Tibial artery (tissue), 4 donors: Measurements from ENCODE around the gene COPZ2.
A peak's percentile ranks its signal among the peaks of the same experiment; 100 is the strongest.
"Not testable (repeated sequence)": the region's sequence is repeated elsewhere in the genome, so short reads cannot be mapped to it uniquely, and the experiment has no call there.

Experiments used
- DNase-seq, 2 donors: peaks; one replicate each; pipeline ENCODE4 v3.0.0-alpha.2; 2019
- H3K27ac ChIP-seq, 2 donors: fragments of 200-600 bp; sonication (generic) in 1 of 2; 1 replicate in 1 of 2; 2 replicates in 1 of 2; pipeline ENCODE4 v1.5.1; 2018 to 2019; ENCODE audit warnings: mild to moderate bottlenecking in 1 of 2
- H3K27me3 ChIP-seq, 2 donors: fragments of 200-600 bp; sonication (generic) in 1 of 2; one replicate each; pipeline versions ENCODE4 v1.5.1 to v1.6.0; 2016 to 2019
- H3K36me3 ChIP-seq, 3 donors: fragments of 200-600 bp; sonication (generic) in 2 of 3; one replicate each; pipeline ENCODE4 v1.5.1; 2016 to 2019; ENCODE audit warnings: mild to moderate bottlenecking in 2 of 3
- H3K4me1 ChIP-seq, 4 donors: fragments of 200-600 bp; sonication (generic) in 2 of 4; 1 replicate in 3 of 4; 2 replicates in 1 of 4; pipeline ENCODE4 v1.5.1; 2016 to 2019
- H3K4me3 ChIP-seq, 2 donors: fragments of 200-600 bp; sonication (generic) in 1 of 2; 1 replicate in 1 of 2; 2 replicates in 1 of 2; pipeline ENCODE4 v1.5.1; 2018 to 2019; ENCODE audit warnings: mild to moderate bottlenecking in 2 of 2
- H3K9me3 ChIP-seq, 3 donors: fragments of 200-600 bp; sonication (generic) in 1 of 3; one replicate each; pipeline ENCODE4 v1.5.1; 2016 to 2019
- intact Hi-C: fragments of 100-400 bp; cut with DNase I; formaldehyde crosslinking; loops from one replicate; pipeline ENCODE4 v1.15.0; 2023; ENCODE audit warnings: low total_unique reads
- TF ChIP-seq, protein P1 (sequence below), 2 experiments: fragments of 200-600 bp in 1 of 2; fragments of 450-650 bp in 1 of 2; IDR thresholded peaks; one replicate each; pipeline ENCODE4 v1.5.1; 2017 to 2019; ENCODE audit warnings: antibody characterized with exemption in 2 of 2, mild to moderate bottlenecking in 1 of 2, moderate library complexity in 1 of 2

COPZ2 gene

GRCh38 chr17:48071654-48072053, 34.1 kb upstream of the COPZ2 start:
- Histone ChIP-seq H3K36me3 (peaks cover 28 to 76% (median 36%) of the 10 kb centered on the region in 3 donors), H3K27me3 (no peaks in the 10 kb centered on the region), H3K27ac (no peak overlapping the region), H3K4me1 (peaks cover 0 to 19% (median 4%) of the 10 kb centered on the region in 4 donors), H3K9me3 (no peaks in the 10 kb centered on the region), H3K4me3 (no peak overlapping the region)
- intact Hi-C loops, result no loop called here
- TF ChIP-seq, protein P1, sequence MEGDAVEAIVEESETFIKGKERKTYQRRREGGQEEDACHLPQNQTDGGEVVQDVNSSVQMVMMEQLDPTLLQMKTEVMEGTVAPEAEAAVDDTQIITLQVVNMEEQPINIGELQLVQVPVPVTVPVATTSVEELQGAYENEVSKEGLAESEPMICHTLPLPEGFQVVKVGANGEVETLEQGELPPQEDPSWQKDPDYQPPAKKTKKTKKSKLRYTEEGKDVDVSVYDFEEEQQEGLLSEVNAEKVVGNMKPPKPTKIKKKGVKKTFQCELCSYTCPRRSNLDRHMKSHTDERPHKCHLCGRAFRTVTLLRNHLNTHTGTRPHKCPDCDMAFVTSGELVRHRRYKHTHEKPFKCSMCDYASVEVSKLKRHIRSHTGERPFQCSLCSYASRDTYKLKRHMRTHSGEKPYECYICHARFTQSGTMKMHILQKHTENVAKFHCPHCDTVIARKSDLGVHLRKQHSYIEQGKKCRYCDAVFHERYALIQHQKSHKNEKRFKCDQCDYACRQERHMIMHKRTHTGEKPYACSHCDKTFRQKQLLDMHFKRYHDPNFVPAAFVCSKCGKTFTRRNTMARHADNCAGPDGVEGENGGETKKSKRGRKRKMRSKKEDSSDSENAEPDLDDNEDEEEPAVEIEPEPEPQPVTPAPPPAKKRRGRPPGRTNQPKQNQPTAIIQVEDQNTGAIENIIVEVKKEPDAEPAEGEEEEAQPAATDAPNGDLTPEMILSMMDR (IDR thresholded peaks at IDR 0.05), result no peak
- DNase-seq, result no peak

DNA sequence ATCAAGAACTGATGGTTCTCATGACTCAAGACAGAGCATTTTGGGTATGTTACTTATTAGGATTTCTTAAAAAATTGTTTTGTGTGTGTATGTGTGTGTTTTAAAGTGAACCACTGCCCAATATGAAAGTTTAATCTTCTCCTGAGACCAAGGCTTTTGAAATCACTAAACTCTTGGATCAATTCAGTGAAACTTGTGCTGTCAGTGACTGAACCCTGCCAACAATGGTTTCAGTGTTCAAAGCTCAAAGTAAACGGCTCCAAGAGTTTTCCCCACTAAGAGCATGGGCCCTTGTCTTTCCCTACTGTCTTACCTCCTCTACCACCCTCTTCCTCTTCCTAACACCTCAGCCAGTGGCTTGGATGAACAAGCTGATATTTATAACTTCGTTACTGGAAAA, 32.6 kb upstream of the COPZ2 start:
- intact Hi-C loops, result no loop called here

GRCh38 chr17:48068491-48068961, 30.9 kb upstream of the COPZ2 start:
- intact Hi-C loops, result no loop called here
- peaks cover 19 to 71% (median 38%) of the 10 kb centered on the region in 3 donors for H3K36me3 ChIP-seq

More for the DNA sequence above, 32.6 kb upstream of the COPZ2 start:
- Histone ChIP-seq H3K4me3 (no peak overlapping the region), H3K9me3 (no peaks in the 10 kb centered on the region), H3K27ac (no peak overlapping the region), H3K4me1 (peaks cover 0 to 29% (median 8%) of the 10 kb centered on the region in 4 donors), H3K27me3 (no peaks in the 10 kb centered on the region), H3K36me3 (peaks cover 20 to 69% (median 28%) of the 10 kb centered on the region in 3 donors)
- no peak for DNase-seq
- TF ChIP-seq, protein P1 (IDR thresholded peaks at IDR 0.05), result no peak

DNA sequence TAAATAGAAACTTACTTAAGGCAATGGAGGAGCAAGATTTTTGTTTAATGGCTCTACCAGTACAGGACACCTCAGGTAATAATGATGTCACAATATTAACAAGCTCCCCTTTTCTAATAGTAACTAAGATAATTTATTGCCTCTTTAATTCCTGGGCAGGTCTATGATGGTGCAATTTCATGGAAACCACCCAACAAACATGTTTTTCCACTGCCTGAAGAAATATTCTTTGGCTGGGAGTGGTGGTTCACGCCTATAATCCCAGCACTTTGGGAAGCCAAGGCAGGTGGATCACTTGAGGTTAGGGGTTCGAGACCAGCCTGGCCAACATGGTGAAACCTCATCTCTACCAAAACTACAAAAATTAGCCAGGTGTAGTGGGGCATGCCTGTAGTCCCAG, 30.2 kb upstream of the COPZ2 start:
- peaks cover 0 to 40% (median 6%) of the 10 kb centered on the region in 4 donors for H3K4me1 ChIP-seq
- H3K36me3 ChIP-seq, result peaks cover 21 to 71% (median 43%) of the 10 kb centered on the region in 3 donors
- peak overlapping the region; percentile 28 to 48 for H3K27ac ChIP-seq

More at GRCh38 chr17:48068491-48068961, 30.9 kb upstream of the COPZ2 start:
- peaks cover 0 to 36% (median 6%) of the 10 kb centered on the region in 4 donors for H3K4me1 ChIP-seq
- TF ChIP-seq, protein P1 (IDR thresholded peaks at IDR 0.05), result peak; percentile 12 to 18
- H3K27me3 ChIP-seq, result no peaks in the 10 kb centered on the region
- DNase-seq, result no peak
- no peak overlapping the region for H3K4me3 ChIP-seq
- peak overlapping the region; percentile 28 to 48 for H3K27ac ChIP-seq
- H3K9me3 ChIP-seq, result no peaks in the 10 kb centered on the region

DNA sequence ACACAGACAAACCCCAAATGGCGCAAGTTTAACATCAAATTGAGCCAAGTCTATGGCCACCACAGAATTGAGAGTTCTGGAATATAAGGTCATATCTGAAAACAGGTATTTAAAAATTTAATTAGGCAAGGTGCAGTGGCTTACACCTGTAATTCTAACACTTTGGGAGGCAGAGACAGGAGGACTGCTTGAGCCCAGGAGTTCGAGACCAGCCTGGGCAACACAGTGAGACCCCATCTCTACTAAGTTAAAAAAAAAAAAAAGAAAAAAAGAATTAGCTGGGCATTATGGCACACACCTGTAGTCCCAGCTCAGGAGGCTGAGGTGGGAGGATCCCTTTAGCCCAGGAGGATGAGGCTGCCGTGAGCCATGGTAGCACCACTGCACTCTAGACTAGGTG, 29.6 kb upstream of the COPZ2 start:
- H3K4me1 ChIP-seq, result peaks cover 0 to 40% (median 6%) of the 10 kb centered on the region in 4 donors
- peaks cover 27 to 71% (median 45%) of the 10 kb centered on the region in 3 donors for H3K36me3 ChIP-seq
- no peaks in the 10 kb centered on the region for H3K9me3 ChIP-seq
- intact Hi-C loops, result no loop called here
- TF ChIP-seq, protein P1 (IDR thresholded peaks at IDR 0.05), result no peak
- H3K27ac ChIP-seq, result peak overlapping the region in 1 of 2 donors; percentile 48
- H3K4me3 ChIP-seq, result no peak overlapping the region
- H3K27me3 ChIP-seq, result no peaks in the 10 kb centered on the region
- no peak for DNase-seq

More for the DNA sequence above, 30.2 kb upstream of the COPZ2 start:
- H3K4me3 ChIP-seq, DNase-seq, intact Hi-C loops, H3K9me3 ChIP-seq, H3K27me3 ChIP-seq: not testable (repeated sequence)

DNA sequence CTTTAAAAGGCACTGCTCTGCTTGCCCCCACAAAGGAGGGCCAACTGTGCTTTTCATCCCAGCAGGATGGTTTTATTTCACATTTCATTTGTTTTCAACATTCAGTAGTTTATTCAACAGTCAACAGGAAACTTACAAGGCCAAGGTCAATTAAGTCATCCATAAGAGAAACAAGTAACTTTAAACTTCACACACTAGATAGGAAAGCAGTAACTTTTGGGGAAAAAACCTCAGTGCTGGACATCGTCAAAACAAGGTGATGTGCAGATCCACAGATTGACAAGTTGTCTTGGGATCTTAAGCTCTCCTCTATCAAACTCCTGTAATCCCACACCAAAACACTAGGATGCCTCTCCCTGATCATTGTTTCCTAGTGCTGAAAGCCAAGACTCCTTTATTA, 29.1 kb upstream of the COPZ2 start:
- Histone ChIP-seq H3K27me3 (no peaks in the 10 kb centered on the region), H3K4me1 (peaks cover 0 to 40% (median 6%) of the 10 kb centered on the region in 4 donors), H3K27ac (peak overlapping the region in 1 of 2 donors; percentile 53), H3K4me3 (no peak overlapping the region), H3K9me3 (no peaks in the 10 kb centered on the region), H3K36me3 (peaks cover 33 to 73% (median 49%) of the 10 kb centered on the region in 3 donors)
- no peak for DNase-seq
- intact Hi-C loops, result no loop called here
- TF ChIP-seq, protein P1 (IDR thresholded peaks at IDR 0.05), result no peak
